Testis (tissue), 2 donors: ENCODE results near the gene PLEKHA7.

Source experiments
- CTCF ChIP-seq, 3 experiments: fragments of 450-650 bp in 2 of 3; fragments of 200-600 bp in 1 of 3; sonication (generic) in 1 of 3; IDR thresholded peaks; one replicate each; pipeline ENCODE4 v1.5.1; 2016 to 2019; ENCODE audit warnings: antibody characterized with exemption in 3 of 3, mild to moderate bottlenecking in 2 of 3, moderate library complexity in 1 of 3
- POLR2A ChIP-seq: fragments of 450-650 bp; IDR thresholded peaks from one replicate; pipeline ENCODE4 v1.6.1; 2017; ENCODE audit warnings: antibody characterized with exemption, mild to moderate bottlenecking, moderate library complexity

DNA sequence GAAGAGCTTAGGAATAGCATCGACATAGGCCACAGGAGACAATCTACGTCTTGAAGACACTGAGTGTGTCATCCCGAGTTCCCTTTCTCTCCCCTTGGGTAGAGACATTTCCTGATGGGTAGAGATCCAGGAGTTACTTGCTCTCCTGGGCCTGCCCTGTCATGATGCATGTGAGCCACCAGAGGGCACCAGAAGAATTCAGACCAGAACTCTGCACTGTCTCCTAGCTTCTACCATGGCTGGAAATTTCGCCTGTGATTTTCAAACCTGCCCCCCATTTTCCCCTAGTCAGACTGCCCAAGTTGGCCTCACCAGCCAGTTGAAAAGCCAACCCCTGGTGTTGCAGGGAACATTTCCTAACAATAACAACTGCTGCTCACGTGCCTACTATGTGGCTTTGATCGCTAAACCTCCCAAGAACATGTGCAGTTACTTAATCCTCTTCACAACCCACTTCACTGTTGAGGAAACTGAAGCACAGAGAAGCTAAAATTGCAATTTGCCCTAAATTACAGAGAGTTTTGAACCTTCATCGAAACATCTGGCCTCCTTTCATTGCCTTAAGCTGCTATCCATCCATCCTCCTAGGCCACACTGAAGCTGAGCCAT is 228.6 kb downstream of the PLEKHA7 start:
- no peak for TF ChIP-seq POLR2A
- TF ChIP-seq CTCF (IDR thresholded peaks at IDR 0.05) = peak; percentile 80 to 86 (median 82)
